SK-N-MC (cell line): ENCODE results near the gene SEMA5A.

ENCODE experiments used
- DNase-seq: peaks from one replicate; pipeline ENCODE4 v3.0.0-alpha.2; 2011; ENCODE audit warnings: low read depth, low spot score
- H3K27ac ChIP-seq: fragments of 200-600 bp; sonication (generic); 2 replicates; pipeline ENCODE4 v1.5.1; 2016; ENCODE audit warnings: mixed run types
- H3K36me3 ChIP-seq: fragments of 200-600 bp; sonication (generic); 2 replicates; pipeline ENCODE4 v1.6.1; 2017; ENCODE audit warnings: antibody characterized with exemption, low read length, mixed read lengths; ENCODE audit not compliant: insufficient read depth
- H3K4me3 ChIP-seq: fragments of 200-600 bp; sonication (generic); 2 replicates; pipeline ENCODE4 v1.5.1; 2016
- H3K9ac ChIP-seq: fragments of 200-600 bp; sonication (generic); 2 replicates; pipeline ENCODE4 v1.8.0; 2017; ENCODE audit warnings: mixed run types, mixed read lengths; ENCODE audit not compliant: insufficient read length
- H3K9me3 ChIP-seq: fragments of 200-600 bp; sonication (generic); 2 replicates; pipeline ENCODE4 v1.6.1; 2017; ENCODE audit warnings: low read depth, mild to moderate bottlenecking, antibody characterized with exemption, low read length, moderate library complexity, mixed read lengths
- EZH2 ChIP-seq: fragments of 200-600 bp; sonication (generic); IDR thresholded peaks from one replicate; pipeline ENCODE4 v1.6.1; 2017; ENCODE audit warnings: antibody characterized with exemption
- FOXP2 ChIP-seq: optimal IDR thresholded peaks from 2 replicates; pipeline ENCODE3; 2011; ENCODE audit warnings: mild to moderate bottlenecking, moderate library complexity; ENCODE audit not compliant: insufficient read depth; ENCODE audit errors: extremely low read length, control extremely low read depth
- POLR2AphosphoS5 ChIP-seq: IDR thresholded peaks from 2 replicates; pipeline ENCODE4 v1.6.1; 2012; ENCODE audit warnings: mild to moderate bottlenecking, low read depth, low read length, borderline replicate concordance

Gene SEMA5A

DNA sequence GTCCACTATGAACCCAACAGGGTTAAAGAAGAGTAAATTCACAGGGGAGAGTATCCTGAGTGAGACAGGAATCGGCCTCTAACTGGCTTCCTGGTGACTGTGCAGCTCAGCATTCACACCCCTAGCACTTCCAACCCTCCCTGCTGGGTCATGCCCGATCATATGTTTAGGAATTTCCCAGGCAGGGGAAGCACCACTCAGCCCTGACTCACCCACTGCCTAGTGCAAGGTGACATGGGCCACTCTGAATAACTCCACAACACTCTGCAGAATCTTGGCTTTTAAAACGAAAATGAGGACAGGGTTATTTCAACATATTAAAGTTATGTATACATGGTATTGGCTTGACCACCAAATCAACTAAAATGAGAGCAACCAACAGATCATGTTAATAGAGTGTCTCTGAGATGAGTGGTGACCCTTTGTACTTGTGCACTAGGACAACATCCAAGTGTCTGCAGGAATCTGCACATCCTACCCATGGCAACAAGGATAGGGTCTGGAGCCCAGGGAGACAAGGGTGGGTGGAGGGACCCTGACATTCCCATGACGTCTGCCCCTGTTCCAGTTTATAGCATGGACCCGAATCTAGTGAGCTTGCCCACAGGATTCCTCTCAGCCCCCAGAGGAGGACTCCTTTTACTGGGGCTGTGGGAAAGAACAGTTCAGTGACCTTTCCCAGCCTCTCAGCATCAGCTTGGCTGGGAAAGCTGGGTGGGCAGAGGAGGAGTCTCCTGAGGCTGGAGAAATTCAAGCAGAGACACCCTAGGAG lies 485.8 kb downstream of the SEMA5A start:
- TF ChIP-seq FOXP2: no peak
- no peak for TF ChIP-seq EZH2
- H3K36me3 ChIP-seq: no peaks in the 10 kb centered on the region
- H3K4me3 ChIP-seq: no peak overlapping the region
- no peak for DNase-seq
- H3K9me3 ChIP-seq: no peaks in the 10 kb centered on the region
- no peak overlapping the region for H3K27ac ChIP-seq
- H3K9ac ChIP-seq: no peak overlapping the region

DNA sequence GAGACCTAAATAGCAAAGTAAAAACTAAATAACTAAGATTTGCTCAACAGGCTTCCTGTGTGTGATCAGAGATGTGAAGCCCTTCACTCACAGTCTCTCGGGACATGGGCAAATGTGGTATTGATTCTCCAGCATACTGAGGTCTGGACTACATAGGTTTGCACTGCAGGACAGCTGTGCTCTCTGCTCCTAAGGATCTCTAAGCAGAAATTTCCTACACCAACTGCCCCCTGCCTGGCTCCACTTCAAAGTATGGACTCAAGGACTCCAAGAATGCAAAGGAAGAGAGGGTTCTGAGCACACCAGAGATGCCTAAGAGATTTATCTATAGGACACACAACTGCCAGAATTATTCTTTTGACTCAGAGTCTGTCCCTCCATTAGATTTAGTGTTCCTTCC lies 487.2 kb downstream of the SEMA5A start:
- no peak overlapping the region for H3K4me3 ChIP-seq
- TF ChIP-seq FOXP2 (no peak), POLR2AphosphoS5 (no peak), EZH2 (no peak)
- no peaks in the 10 kb centered on the region for H3K9me3 ChIP-seq
- no peak overlapping the region for H3K27ac ChIP-seq
- no peak overlapping the region for H3K9ac ChIP-seq
- DNase-seq: no peak
- no peaks in the 10 kb centered on the region for H3K36me3 ChIP-seq

DNA sequence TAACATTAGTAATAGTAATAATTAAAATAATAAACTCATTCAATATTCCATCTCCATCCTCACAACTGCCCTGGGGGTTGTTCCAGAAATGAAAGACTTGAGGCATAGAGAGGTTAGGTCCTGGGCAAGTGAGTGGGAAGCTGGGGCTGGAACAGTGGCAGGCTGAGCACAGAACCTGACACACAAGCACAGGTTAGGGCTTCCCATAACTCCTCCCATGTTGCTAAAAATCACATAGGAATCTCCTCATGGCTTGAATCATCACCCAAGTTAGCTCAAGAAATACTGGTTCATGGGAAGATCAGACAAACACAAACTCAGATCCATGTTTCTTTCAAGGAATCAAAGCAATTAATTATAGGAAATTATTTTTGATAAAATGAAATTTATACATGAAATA lies 487.7 kb downstream of the SEMA5A start:
- Histone ChIP-seq H3K9me3 (no peaks in the 10 kb centered on the region), H3K27ac (no peak overlapping the region), H3K36me3 (no peaks in the 10 kb centered on the region), H3K4me3 (no peak overlapping the region), H3K9ac (no peak overlapping the region)
- TF ChIP-seq POLR2AphosphoS5 (no peak), EZH2 (no peak), FOXP2 (no peak)
- DNase-seq: no peak

DNA sequence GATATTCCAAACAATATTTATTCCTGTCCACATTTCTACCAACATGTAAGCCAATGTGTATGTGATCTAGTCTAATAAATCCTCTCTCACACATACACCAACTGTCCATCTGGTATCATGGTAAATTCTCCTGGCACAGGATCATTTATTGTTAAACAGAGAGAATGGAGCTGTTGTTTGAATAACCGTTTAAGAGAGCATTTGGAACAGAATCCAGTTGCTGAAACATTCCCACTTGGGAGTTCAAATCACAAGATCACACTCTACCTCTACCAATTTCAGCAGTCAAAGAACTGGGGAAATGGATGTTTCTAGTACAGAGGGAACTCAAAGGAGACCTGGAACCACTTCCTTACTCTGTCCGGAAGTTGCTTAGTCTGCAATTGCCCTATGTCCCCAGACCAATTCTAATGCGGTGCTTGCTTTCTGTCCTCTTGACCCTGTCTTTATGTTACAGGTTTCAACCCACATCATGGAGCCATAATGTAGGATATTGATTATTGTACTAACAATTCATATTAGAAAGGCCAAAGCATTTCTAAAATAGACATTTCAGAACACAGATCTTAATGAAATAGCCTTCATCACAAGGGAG lies 488.4 kb downstream of the SEMA5A start:
- H3K9me3 ChIP-seq: no peaks in the 10 kb centered on the region
- H3K27ac ChIP-seq: no peak overlapping the region
- no peak overlapping the region for H3K9ac ChIP-seq
- TF ChIP-seq POLR2AphosphoS5 (no peak), EZH2 (no peak), FOXP2 (no peak)
- H3K4me3 ChIP-seq: no peak overlapping the region
- H3K36me3 ChIP-seq: no peaks in the 10 kb centered on the region
- no peak for DNase-seq

DNA sequence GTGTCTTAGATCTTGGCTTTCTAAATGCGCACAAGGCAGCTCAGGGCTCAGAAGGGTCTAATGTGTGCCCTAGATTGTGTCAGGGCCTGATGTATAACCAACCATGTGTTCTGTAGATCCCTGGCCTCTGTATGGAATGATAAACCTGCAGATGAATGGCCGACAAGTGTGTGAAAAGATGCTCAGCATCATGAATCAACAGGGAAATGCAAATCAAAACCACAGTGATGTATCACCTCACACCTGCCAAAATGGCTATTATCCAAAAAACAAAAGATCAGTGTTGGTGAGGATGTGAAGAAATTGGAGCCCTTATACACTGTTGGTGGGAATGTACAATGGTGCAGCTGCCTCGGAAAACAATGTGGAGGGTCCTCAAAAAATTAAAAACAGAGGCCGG lies 489.8 kb downstream of the SEMA5A start:
- TF ChIP-seq FOXP2 (no peak), POLR2AphosphoS5 (no peak), EZH2 (no peak)
- Histone ChIP-seq H3K9me3 (no peaks in the 10 kb centered on the region), H3K36me3 (no peaks in the 10 kb centered on the region), H3K9ac (no peak overlapping the region), H3K4me3 (no peak overlapping the region), H3K27ac (no peak overlapping the region)
- no peak for DNase-seq

DNA sequence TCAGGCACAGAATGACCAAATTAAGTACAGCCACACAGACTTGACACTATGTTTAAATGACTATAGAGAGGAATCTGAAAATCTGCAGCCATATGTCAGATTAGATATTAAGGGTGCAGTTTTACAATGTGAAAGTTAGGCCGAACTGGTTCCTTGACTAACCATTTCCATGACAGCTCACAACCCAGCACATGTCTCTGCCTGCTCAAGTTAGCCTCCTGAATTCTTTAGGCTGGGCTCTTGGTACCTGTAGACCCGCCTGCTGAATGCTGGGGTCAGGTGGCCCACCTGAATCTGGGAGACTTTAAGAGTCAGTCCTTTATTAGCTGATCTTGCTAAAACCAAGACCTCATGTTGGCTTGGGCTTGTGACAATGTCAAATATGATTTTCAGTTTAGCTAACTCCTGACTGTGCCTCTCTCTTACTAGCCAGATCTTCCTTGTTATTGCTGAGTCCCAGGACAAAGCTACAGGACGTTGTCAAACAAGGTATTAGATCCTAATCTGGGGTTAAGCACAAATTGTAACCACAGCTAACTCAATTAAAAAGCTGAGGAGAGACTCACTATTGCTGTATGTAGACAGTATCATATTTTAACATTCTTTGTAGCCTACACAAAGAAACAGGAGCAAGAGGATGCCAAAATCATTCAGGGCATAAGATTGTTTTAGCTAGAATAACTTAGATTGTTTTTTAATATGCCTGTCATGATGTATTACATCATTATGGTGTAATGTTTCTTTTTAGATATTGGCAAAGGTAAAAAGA lies 490.9 kb downstream of the SEMA5A start:
- no peak for DNase-seq
- no peak overlapping the region for H3K9ac ChIP-seq

DNA sequence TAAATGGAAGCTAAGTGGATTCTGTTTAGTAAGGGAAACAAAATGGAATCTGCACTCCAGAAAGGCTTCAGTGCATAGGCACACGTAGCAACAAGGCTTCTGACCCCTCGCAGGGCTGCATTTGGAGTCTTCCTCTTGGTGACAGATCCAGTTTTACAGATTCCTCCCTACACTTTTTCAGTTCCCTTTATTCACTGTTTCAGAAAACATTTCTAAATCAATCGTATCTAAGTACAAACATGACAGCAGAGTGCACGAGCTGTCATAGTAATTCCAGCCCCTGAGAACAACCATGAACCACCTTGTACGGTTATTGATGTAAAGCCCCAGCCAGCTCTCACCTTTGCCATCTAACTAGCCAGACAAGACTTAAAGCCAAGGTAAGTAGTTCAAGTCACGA lies 491.6 kb downstream of the SEMA5A start:
- H3K27ac ChIP-seq: no peak overlapping the region
- H3K36me3 ChIP-seq: no peaks in the 10 kb centered on the region

More for the DNA sequence above, 490.9 kb downstream of the SEMA5A start:
- no peaks in the 10 kb centered on the region for H3K36me3 ChIP-seq
- H3K4me3 ChIP-seq: no peak overlapping the region
- no peak overlapping the region for H3K27ac ChIP-seq
- TF ChIP-seq POLR2AphosphoS5 (no peak), FOXP2 (no peak), EZH2 (no peak)
- H3K9me3 ChIP-seq: no peaks in the 10 kb centered on the region

DNA sequence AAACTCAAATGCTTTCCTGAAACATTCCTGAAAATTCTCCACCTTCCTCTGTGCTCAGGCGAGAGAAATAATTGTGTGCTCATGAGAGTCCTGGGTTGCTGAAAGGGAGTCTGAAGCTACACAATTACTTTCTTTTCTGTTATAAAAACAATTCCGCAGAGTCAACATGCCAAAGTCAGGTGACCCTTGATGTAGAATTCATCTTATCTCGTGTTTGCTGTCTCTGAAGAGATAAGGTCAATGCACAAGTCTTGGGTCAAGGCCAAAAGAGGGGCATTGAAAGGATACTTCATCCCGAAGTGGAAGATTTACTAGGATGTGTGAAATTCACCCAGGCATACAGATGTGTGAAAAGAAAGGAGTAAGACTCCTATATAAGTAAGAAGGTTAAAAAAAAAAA lies 493.5 kb downstream of the SEMA5A start:
- no peak overlapping the region for H3K9ac ChIP-seq
- no peaks in the 10 kb centered on the region for H3K9me3 ChIP-seq
- no peak overlapping the region for H3K27ac ChIP-seq
- TF ChIP-seq POLR2AphosphoS5: no peak
- TF ChIP-seq FOXP2: no peak
- TF ChIP-seq EZH2: no peak
- H3K4me3 ChIP-seq: no peak overlapping the region
- no peaks in the 10 kb centered on the region for H3K36me3 ChIP-seq
- no peak for DNase-seq

More for the DNA sequence above, 491.6 kb downstream of the SEMA5A start:
- Histone ChIP-seq H3K4me3 (no peak overlapping the region), H3K9ac (no peak overlapping the region), H3K9me3 (no peaks in the 10 kb centered on the region)
- no peak for DNase-seq
- TF ChIP-seq POLR2AphosphoS5 (no peak), FOXP2 (no peak), EZH2 (no peak)
